Neural progenitor cell (in vitro differentiated cells): Measurements from ENCODE around the gene LRRC27.

Experiments
- CTCF ChIP-seq: fragments of 200-600 bp; sonication (generic); IDR thresholded peaks from 2 replicates; pipeline ENCODE4 v1.5.1; 2017; ENCODE audit warnings: antibody characterized with exemption, mild to moderate bottlenecking
- EZH2 ChIP-seq: fragments of 200-600 bp; sonication (generic); IDR thresholded peaks from 2 replicates; pipeline ENCODE4 v1.6.1; 2017; ENCODE audit warnings: antibody characterized with exemption, mild to moderate bottlenecking, moderate library complexity

- TF ChIP-seq CTCF: no peak
- no peak for TF ChIP-seq EZH2
These were observed 59.7 kb downstream of the LRRC27 start for GRCh38 chr10:132391676-132392020.
